H1 (cell line): Measurements from ENCODE around the gene OXSM. TPM values are rescaled to one million over a fixed set of nuclear protein-coding genes. Genes with fewer than 3 reads are reported as not detected.

ENCODE experiments used
- CTCF ChIA-PET: fragments of 300-600 bp; sonication (Branson Sonifier 250); formaldehyde crosslinking; loops from one replicate; lab custom pipeline; 2021; ENCODE audit not compliant: partially characterized antibody; lab: Charles Lee
- POLR2A ChIA-PET: fragments of 300-600 bp; sonication (Branson Sonifier 250); formaldehyde crosslinking; loops from one replicate; lab custom pipeline; 2021; ENCODE audit warnings: inconsistent platforms; ENCODE audit not compliant: partially characterized antibody; lab: Charles Lee
- DNase-seq, 2 experiments: peaks; one replicate each; pipeline versions ENCODE4 v3.0.0 to v3.0.0-alpha.2; 2010 to 2022; ENCODE audit warnings: low spot score in 2 of 2, low read depth in 1 of 2, mixed read lengths in 1 of 2
- FAIRE-seq: peaks from 2 replicates; lab custom pipeline; 2011; peaks lifted over from hg19 to GRCh38; lab: Jason Lieb, UNC
- H2AFZ ChIP-seq: 2 replicates; pipeline ENCODE4 v1.8.1; 2012; ENCODE audit warnings: low read length, inconsistent platforms
- H2AK5ac ChIP-seq: 2 replicates; pipeline ENCODE4 v1.6.1; 2013; ENCODE audit warnings: low read depth, low read length
- H2BK120ac ChIP-seq: replicated peaks from 2 replicates; pipeline ENCODE3; 2013; ENCODE audit warnings: low read depth, low read length, inconsistent platforms
- H2BK12ac ChIP-seq: 2 replicates; pipeline ENCODE4 v1.6.1; 2013; ENCODE audit warnings: low read depth, low read length
- H2BK15ac ChIP-seq: 2 replicates; pipeline ENCODE4 v1.6.1; 2013; ENCODE audit warnings: low read length
- H2BK20ac ChIP-seq: 2 replicates; pipeline ENCODE4 v1.6.1; 2013; ENCODE audit warnings: low read length
- H2BK5ac ChIP-seq: 2 replicates; pipeline ENCODE4 v1.6.1; 2013; ENCODE audit warnings: low read depth, low read length
- H3K14ac ChIP-seq: 2 replicates; pipeline ENCODE4 v1.6.1; 2013; ENCODE audit warnings: inconsistent platforms; ENCODE audit not compliant: insufficient read length
- H3K18ac ChIP-seq: 2 replicates; pipeline ENCODE4 v1.6.1; 2013; ENCODE audit warnings: low read length; ENCODE audit errors: extremely low read depth
- H3K23ac ChIP-seq: 2 replicates; pipeline ENCODE4 v1.6.1; 2013; ENCODE audit warnings: inconsistent platforms; ENCODE audit not compliant: insufficient read length
- H3K23me2 ChIP-seq: 2 replicates; pipeline ENCODE4 v1.6.1; 2013; ENCODE audit warnings: low read depth, low read length
- H3K27ac ChIP-seq: 2 replicates; pipeline ENCODE4 v1.6.1; 2011; ENCODE audit warnings: low read depth, low read length, inconsistent platforms
- H3K27me3 ChIP-seq, 4 experiments: replicated peaks in 1 of 4; 1 replicate in 1 of 4; 2 replicates in 3 of 4; pipeline versions ENCODE4 v1.6.1 to v1.8.1; 2011 to 2013; ENCODE audit warnings: low read length in 3 of 4, mild to moderate bottlenecking in 3 of 4, inconsistent platforms in 2 of 4, mixed read lengths in 2 of 4, moderate library complexity in 1 of 4; ENCODE audit not compliant: control insufficient read depth in 3 of 4, insufficient read depth in 3 of 4; ENCODE audit errors: extremely low read depth in 1 of 4
- H3K36me3 ChIP-seq, 4 experiments: 2 replicates each; pipeline versions ENCODE4 v1.6.1 to v1.8.1; 2011 to 2013; ENCODE audit warnings: mild to moderate bottlenecking in 4 of 4, low read length in 3 of 4, moderate library complexity in 2 of 4, control low read depth in 1 of 4, inconsistent platforms in 1 of 4; ENCODE audit not compliant: insufficient read depth in 4 of 4, control insufficient read depth in 2 of 4
- H3K4ac ChIP-seq: replicated peaks from 2 replicates; pipeline ENCODE3; 2013; ENCODE audit warnings: low read length, low read depth, mixed read lengths, inconsistent platforms; ENCODE audit not compliant: insufficient read length
- H3K4me1 ChIP-seq, 4 experiments: replicated peaks in 1 of 4; 1 replicate in 1 of 4; 2 replicates in 3 of 4; pipeline versions ENCODE4 v1.6.1 to v1.8.1; 2011 to 2013; ENCODE audit warnings: low read length in 3 of 4, inconsistent platforms in 2 of 4, mixed read lengths in 1 of 4; ENCODE audit not compliant: insufficient read depth in 4 of 4, control insufficient read depth in 3 of 4
- H3K4me2 ChIP-seq, 2 experiments: 2 replicates each; pipeline versions ENCODE4 v1.6.1 to v1.8.1; 2011 to 2013; ENCODE audit warnings: low read depth in 2 of 2, low read length in 2 of 2, control low read depth in 1 of 2, inconsistent platforms in 1 of 2, mild to moderate bottlenecking in 1 of 2; ENCODE audit not compliant: insufficient read depth in 1 of 2
- H3K4me3 ChIP-seq, 4 experiments: fragments of 200-600, 300-600 bp in 1 of 4; sonication (generic), shearing (Covaris generic), sonication (Bioruptor Twin) in 1 of 4; 2 replicates each; pipeline versions ENCODE4 v1.5.1 to v1.8.1; 2011 to 2016; ENCODE audit warnings: low read length in 4 of 4, low read depth in 3 of 4, control low read depth in 2 of 4, inconsistent platforms in 2 of 4, mild to moderate bottlenecking in 2 of 4, mixed read lengths in 1 of 4, moderate library complexity in 1 of 4; ENCODE audit not compliant: insufficient read depth in 2 of 4; ENCODE audit errors: extremely low read depth in 1 of 4
- H3K56ac ChIP-seq: replicated peaks from 2 replicates; pipeline ENCODE3; 2013; ENCODE audit warnings: low read depth, mild to moderate bottlenecking, mixed read lengths, low read length, inconsistent platforms; ENCODE audit not compliant: insufficient read length
- H3K79me1 ChIP-seq: 2 replicates; pipeline ENCODE4 v1.6.1; 2013; ENCODE audit warnings: low read depth, low read length, control low read depth
- H3K79me2 ChIP-seq, 2 experiments: 2 replicates each; pipeline versions ENCODE4 v1.6.1 to v1.8.1; 2012 to 2013; ENCODE audit warnings: low read length in 2 of 2, mild to moderate bottlenecking in 2 of 2, inconsistent platforms in 1 of 2; ENCODE audit not compliant: insufficient read depth in 2 of 2, control insufficient read depth in 1 of 2
- H3K9ac ChIP-seq, 4 experiments: replicated peaks in 1 of 4; 1 replicate in 1 of 4; 2 replicates in 3 of 4; pipeline versions ENCODE4 v1.6.1 to v1.8.1; 2011 to 2013; ENCODE audit warnings: low read depth in 3 of 4, low read length in 3 of 4, control low read depth in 2 of 4, mild to moderate bottlenecking in 2 of 4, moderate library complexity in 2 of 4, inconsistent platforms in 1 of 4; ENCODE audit errors: extremely low read depth in 1 of 4
- H3K9me3 ChIP-seq, 2 experiments: 2 replicates each; pipeline versions ENCODE4 v1.6.1 to v1.8.1; 2012 to 2013; ENCODE audit warnings: mild to moderate bottlenecking in 2 of 2, moderate library complexity in 2 of 2, control low read depth in 1 of 2, inconsistent platforms in 1 of 2, low read depth in 1 of 2, low read length in 1 of 2, mixed read lengths in 1 of 2; ENCODE audit not compliant: insufficient read depth in 2 of 2
- H4K20me1 ChIP-seq, 2 experiments: replicated peaks in 1 of 2; 2 replicates each; pipeline versions ENCODE3 to v1.8.1; 2011 to 2013; ENCODE audit warnings: inconsistent platforms in 2 of 2, low read length in 2 of 2, mild to moderate bottlenecking in 1 of 2; ENCODE audit not compliant: insufficient read depth in 2 of 2, control insufficient read depth in 1 of 2
- H4K5ac ChIP-seq: 2 replicates; pipeline ENCODE4 v1.6.1; 2013; ENCODE audit warnings: low read length, low read depth, mixed read lengths, inconsistent platforms; ENCODE audit not compliant: insufficient read length
- H4K8ac ChIP-seq: 2 replicates; pipeline ENCODE4 v1.8.0; 2013; ENCODE audit warnings: mild to moderate bottlenecking, moderate library complexity, low read length, inconsistent platforms; ENCODE audit not compliant: insufficient read depth; ENCODE audit errors: extremely low read depth
- H4K91ac ChIP-seq: replicated peaks from 2 replicates; pipeline ENCODE3; 2013; ENCODE audit warnings: low read length, mixed read lengths, inconsistent platforms; ENCODE audit not compliant: insufficient read length
- ATF2 ChIP-seq: IDR thresholded peaks from 2 replicates; pipeline ENCODE4 v1.6.1; 2012; ENCODE audit warnings: low read length, inconsistent platforms
- CBX5 ChIP-seq: fragments of 300-800, 300-1000 bp; sonication (generic); IDR thresholded peaks from 2 replicates; pipeline ENCODE4 v1.7.1; 2016; ENCODE audit warnings: antibody characterized with exemption, low read length, low read depth
- CTBP2 ChIP-seq: IDR thresholded peaks from 2 replicates; pipeline ENCODE4 v1.7.0; 2011; ENCODE audit warnings: borderline replicate concordance, mild to moderate bottlenecking, moderate library complexity, mixed read lengths, low read length; ENCODE audit not compliant: insufficient read depth, insufficient read length
- JUND ChIP-seq: IDR thresholded peaks from 2 replicates; pipeline ENCODE4 v1.6.1; 2011; ENCODE audit warnings: mild to moderate bottlenecking, improper control_type of control experiment, low read length
- RNF2 ChIP-seq: fragments of 200-900, 300-1000 bp; sonication (generic); IDR thresholded peaks from 2 replicates; pipeline ENCODE4 v1.7.1; 2016; ENCODE audit warnings: borderline replicate concordance, low read depth, mild to moderate bottlenecking, antibody characterized with exemption, low read length; ENCODE audit not compliant: poor library complexity, severe bottlenecking; ENCODE audit errors: missing control alignments
- TCF12 ChIP-seq: IDR thresholded peaks from 2 replicates; pipeline ENCODE4 v1.6.1; 2011; ENCODE audit warnings: low read depth, mild to moderate bottlenecking, low read length
- TEAD4 ChIP-seq: IDR thresholded peaks from 2 replicates; pipeline ENCODE4 v1.6.1; 2012; ENCODE audit warnings: low read depth, low read length, inconsistent platforms, mixed read lengths
- WGBS, 2 experiments: shearing (Covaris generic) in 1 of 2; methylation state at CpG; one replicate each; pipeline versions ENCODE4 v1.1.6 to v1.1.7; 2013 to 2015; ENCODE audit warnings: low lambda C conversion rate in 2 of 2, mixed read lengths in 2 of 2, inconsistent platforms in 1 of 2, low coverage in 1 of 2, missing lambda C conversion rate in 1 of 2; ENCODE audit not compliant: insufficient replicate concordance in 2 of 2, insufficient coverage in 1 of 2, insufficient read length in 1 of 2; ENCODE audit errors: extremely low coverage in 1 of 2, missing lambda C conversion rate in 1 of 2; 5-methylcytosine and 5-hydroxymethylcytosine counted together
- polyA plus RNA-seq, 7 experiments: library from polyadenylated mRNA; depleted of rRNA in 3 of 7; stranded (reverse) in 5 of 7; unstranded in 2 of 7; fragments of >200 nt in 5 of 7; fragments of 200-250 nt in 2 of 7; gene quantifications; 1 replicate in 5 of 7; 2 replicates in 1 of 7; 4 replicates in 1 of 7; pipeline versions ENCODE4 v1.2.1 to v1.2.3, GENCODE V29; 2011 to 2013; ENCODE audit warnings: missing spikeins in 2 of 7, mixed read lengths in 2 of 7
- total RNA-seq: library from RNA; stranded (reverse); fragmentation: NEBNext Ultra II Directional; extraction: Animal tissue kit (Norgen Biotek cat#: 25700); gene quantifications from 2 replicates; pipeline ENCODE4 v1.2.1, GENCODE V29; 2021
- TF ChIP-seq, protein P1 (sequence below): IDR thresholded peaks from 2 replicates; pipeline ENCODE4 v1.6.1; 2011; ENCODE audit warnings: low read length, improper control_type of control experiment

The OXSM gene
- total and polyA plus RNA-seq, 2 of the 8 experiments (the other 6 are each of a cell fraction or from before 2014, with no cell fraction given) = 1.3 to 2.2 TPM

DNA sequence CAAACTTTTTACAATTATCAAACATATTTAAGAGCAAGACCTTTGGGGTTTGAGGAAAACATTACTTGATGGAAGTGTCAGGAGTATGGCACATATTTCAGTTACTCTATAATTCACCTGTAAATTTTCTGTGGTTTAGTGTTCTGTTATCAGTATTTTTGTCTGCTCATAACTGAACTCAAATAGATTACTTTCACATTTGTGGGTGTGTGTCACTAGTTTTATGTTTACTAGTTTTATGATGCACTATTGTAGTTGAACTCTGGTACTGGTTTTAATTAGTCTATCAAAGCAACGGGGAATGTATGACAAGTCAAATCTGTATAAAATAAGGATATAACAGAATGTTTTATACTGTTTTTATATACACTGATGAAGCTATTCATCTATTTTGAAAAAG, 27.2 kb downstream of the OXSM start:
- Histone ChIP-seq H3K4me1 (peaks cover 0 to 9% (median 4%) of the 10 kb centered on the region in 4 experiments; a peak in 4 of 7 replicates), H3K36me3 (no peaks in the 10 kb centered on the region), H3K79me1 (no peaks in the 10 kb centered on the region), H2BK15ac (no peak overlapping the region), H3K9ac (no peak overlapping the region), H3K56ac (no peak overlapping the region), H4K20me1 (no peaks in the 10 kb centered on the region), H3K4me3 (no peak overlapping the region), H3K27me3 (no peaks in the 10 kb centered on the region), H2AFZ (no peak overlapping the region), H3K18ac (no peak overlapping the region), H2BK120ac (no peak overlapping the region), H4K8ac (no peak overlapping the region), H3K4ac (no peak overlapping the region), H3K23me2 (no peaks in the 10 kb centered on the region), H4K91ac (no peak overlapping the region), H3K9me3 (0 out of 4 replicates have a peak, but pooled peaks cover 0 to 2% of the 10 kb centered on the region in 2 experiments), H3K27ac (no peak overlapping the region), H3K79me2 (no peaks in the 10 kb centered on the region), H3K14ac (no peak overlapping the region), H4K5ac (no peak overlapping the region), H2BK12ac (no peak overlapping the region), H2BK20ac (no peak overlapping the region), H3K23ac (no peak overlapping the region), H2AK5ac (no peak overlapping the region)
- CTCF ChIA-PET = interaction anchor here (1.3 kb wide), 1 partner anchor 169 kb away, joined by 6 read pairs; no protein-coding TSS in a partner anchor
- DNase-seq (no peak), FAIRE-seq (no peak)
- WGBS, 2 experiments = 90% methylated on average over 1 of the region's 1 CpG; no CpG with 5 or more reads in 1 of the 2 experiments
- TF ChIP-seq TEAD4 = no peak
- TF ChIP-seq, protein P1, sequence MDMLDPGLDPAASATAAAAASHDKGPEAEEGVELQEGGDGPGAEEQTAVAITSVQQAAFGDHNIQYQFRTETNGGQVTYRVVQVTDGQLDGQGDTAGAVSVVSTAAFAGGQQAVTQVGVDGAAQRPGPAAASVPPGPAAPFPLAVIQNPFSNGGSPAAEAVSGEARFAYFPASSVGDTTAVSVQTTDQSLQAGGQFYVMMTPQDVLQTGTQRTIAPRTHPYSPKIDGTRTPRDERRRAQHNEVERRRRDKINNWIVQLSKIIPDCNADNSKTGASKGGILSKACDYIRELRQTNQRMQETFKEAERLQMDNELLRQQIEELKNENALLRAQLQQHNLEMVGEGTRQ = no peak
- no peak for TF ChIP-seq ATF2
- no peak for TF ChIP-seq JUND
- no peak for TF ChIP-seq RNF2
- TF ChIP-seq CBX5 = no peak
- TF ChIP-seq CTBP2 = no peak
- TF ChIP-seq TCF12 = no peak
- TF ChIP-seq, all 59 proteins: peak for 0
- no peak overlapping the region for H2BK5ac ChIP-seq
- POLR2A ChIA-PET = no interaction called here
- H3K4me2 ChIP-seq = no peak overlapping the region
